Stimulated activated CD8-positive, alpha-beta memory T cell treated with anti-CD3 and anti-CD28 coated beads, Interleukin-7, amount 100 ng/mL, for 1 hour (primary cell): ENCODE results near the gene BNIP5.
"Not testable (repeated sequence)": the region's sequence is repeated elsewhere in the genome, so short reads cannot be mapped to it uniquely, and the experiment has no call there.

Source experiments
- DNase-seq, 2 donors: peaks; one replicate each; pipeline ENCODE4 v3.0.0-alpha.2; 2020; ENCODE audit warnings: low read depth in 2 of 2

Gene BNIP5

GRCh38 chr6:36364669-36365479 lies 28.2 kb upstream of the BNIP5 start:
- DNase-seq: no peak

- not testable (repeated sequence) for DNase-seq
Measured at GRCh38 chr6:36364061-36364635, 27.5 kb upstream of the BNIP5 start.

GRCh38 chr6:36363371-36363752 lies 26.7 kb upstream of the BNIP5 start:
- DNase-seq: not testable (repeated sequence)

- DNase-seq: no peak
Measured at GRCh38 chr6:36362551-36363370, 26.1 kb upstream of the BNIP5 start.

- no peak for DNase-seq
Measured at GRCh38 chr6:36361071-36361470, 24.4 kb upstream of the BNIP5 start.

- DNase-seq: peak; percentile 27 to 38
Measured at GRCh38 chr6:36360241-36361054, 23.8 kb upstream of the BNIP5 start.

- no peak for DNase-seq
Measured at GRCh38 chr6:36358226-36358915, 21.7 kb upstream of the BNIP5 start.

GRCh38 chr6:36357872-36358225 lies 21.2 kb upstream of the BNIP5 start:
- DNase-seq: no peak

- DNase-seq: no peak
Measured at GRCh38 chr6:36355819-36356218, 19.1 kb upstream of the BNIP5 start.

- no peak for DNase-seq
Measured at GRCh38 chr6:36353411-36353915, 16.8 kb upstream of the BNIP5 start.

GRCh38 chr6:36352477-36353157 lies 15.9 kb upstream of the BNIP5 start:
- DNase-seq: no peak

GRCh38 chr6:36350681-36351571 lies 14.2 kb upstream of the BNIP5 start:
- no peak for DNase-seq

GRCh38 chr6:36350082-36350481 lies 13.4 kb upstream of the BNIP5 start:
- DNase-seq: no peak

GRCh38 chr6:36349240-36349639 lies 12.6 kb upstream of the BNIP5 start:
- no peak for DNase-seq

GRCh38 chr6:36347621-36348020 lies 10.9 kb upstream of the BNIP5 start:
- no peak for DNase-seq

- DNase-seq: no peak
Measured at GRCh38 chr6:36346486-36347273, 10.0 kb upstream of the BNIP5 start.

GRCh38 chr6:36345681-36346466 lies 9.2 kb upstream of the BNIP5 start:
- no peak for DNase-seq
